Measurements from ENCODE around the gene TMEM132E. TPM values are rescaled to one million over a fixed set of nuclear protein-coding genes. Genes with fewer than 3 reads are reported as not detected.

Gene TMEM132E
- total RNA-seq, 1 donor from 2014 or later, result 3.6 TPM

GRCh38 chr17:34569591-34569990 is 9.8 kb upstream of the TMEM132E start:
- no peaks in the 10 kb centered on the region for H3K9me3 Mint-ChIP-seq
- H3K27ac Mint-ChIP-seq (ENCODE audit: unreplicated experiment), result no peak overlapping the region
- TF ChIP-seq CTCF (conservative IDR thresholded peaks at IDR 0.05), result no peak
- no peak overlapping the region for H3K4me3 Mint-ChIP-seq
- H3K27me3 Mint-ChIP-seq (ENCODE audit: low read depth), result peaks cover 42% of the 10 kb centered on the region
- no peak for DNase-seq (ENCODE audit: low read depth, low spot score)
- peaks cover 8% of the 10 kb centered on the region for H3K4me1 Mint-ChIP-seq
- no peaks in the 10 kb centered on the region for H3K36me3 Mint-ChIP-seq (ENCODE audit: low read depth)

GRCh38 chr17:34570506-34570905 is 8.9 kb upstream of the TMEM132E start:
- Mint-ChIP-seq H3K4me3 (no peak overlapping the region), H3K27me3 (ENCODE audit: low read depth) (peaks cover 50% of the 10 kb centered on the region), H3K9me3 (no peaks in the 10 kb centered on the region), H3K27ac (ENCODE audit: unreplicated experiment) (no peak overlapping the region), H3K36me3 (ENCODE audit: low read depth) (no peaks in the 10 kb centered on the region), H3K4me1 (peaks cover 8% of the 10 kb centered on the region)
- TF ChIP-seq CTCF (conservative IDR thresholded peaks at IDR 0.05), result no peak
- no peak for DNase-seq (ENCODE audit: low read depth, low spot score)

- Mint-ChIP-seq H3K27me3 (ENCODE audit: low read depth) (peaks cover 60% of the 10 kb centered on the region), H3K4me3 (no peak overlapping the region), H3K27ac (ENCODE audit: unreplicated experiment) (no peak overlapping the region), H3K4me1 (peaks cover 8% of the 10 kb centered on the region), H3K9me3 (no peaks in the 10 kb centered on the region), H3K36me3 (ENCODE audit: low read depth) (no peaks in the 10 kb centered on the region)
- no peak for DNase-seq (ENCODE audit: low read depth, low spot score)
- TF ChIP-seq CTCF (conservative IDR thresholded peaks at IDR 0.05), result no peak
Measured at GRCh38 chr17:34571428-34572130, 7.8 kb upstream of the TMEM132E start.

GRCh38 chr17:34572483-34572882 is 6.9 kb upstream of the TMEM132E start:
- no peak overlapping the region for H3K4me3 Mint-ChIP-seq
- no peak for DNase-seq (ENCODE audit: low read depth, low spot score)
- no peak for TF ChIP-seq CTCF (conservative IDR thresholded peaks at IDR 0.05)
- H3K4me1 Mint-ChIP-seq, result peaks cover 11% of the 10 kb centered on the region
- H3K27me3 Mint-ChIP-seq (ENCODE audit: low read depth), result peaks cover 69% of the 10 kb centered on the region
- H3K36me3 Mint-ChIP-seq (ENCODE audit: low read depth), result no peaks in the 10 kb centered on the region
- H3K9me3 Mint-ChIP-seq, result no peaks in the 10 kb centered on the region
- H3K27ac Mint-ChIP-seq (ENCODE audit: unreplicated experiment), result no peak overlapping the region

- no peak for DNase-seq (ENCODE audit: low read depth, low spot score)
Measured at GRCh38 chr17:34575182-34575581, 4.2 kb upstream of the TMEM132E start.

More at GRCh38 chr17:34575182-34575581, 4.2 kb upstream of the TMEM132E start:
- H3K27me3 Mint-ChIP-seq (ENCODE audit: low read depth), result peaks cover 89% of the 10 kb centered on the region
- no peak for TF ChIP-seq CTCF (conservative IDR thresholded peaks at IDR 0.05)
- peaks cover 26% of the 10 kb centered on the region for H3K4me1 Mint-ChIP-seq
- no peaks in the 10 kb centered on the region for H3K9me3 Mint-ChIP-seq
- H3K27ac Mint-ChIP-seq (ENCODE audit: unreplicated experiment), result no peak overlapping the region
- H3K36me3 Mint-ChIP-seq (ENCODE audit: low read depth), result no peaks in the 10 kb centered on the region
- H3K4me3 Mint-ChIP-seq, result no peak overlapping the region

All from neural crest cell (in vitro differentiated cells).